ENCODE data around the gene GNG4. TPM values are rescaled to one million over a fixed set of nuclear protein-coding genes. Genes with fewer than 3 reads are reported as not detected.

Gene GNG4
- total and polyA plus RNA-seq, 8 donors: 1.1 to 3.2 (median 2.0) TPM; not detected in 2

- no peak for TF ChIP-seq CTCF (IDR thresholded peaks at IDR 0.05)
- ATAC-seq (no peak), DNase-seq (no peak)
- intact Hi-C loops (cut with DNase I): no loop called here
- Histone ChIP-seq H3K4me1 (peaks cover 0 to 5% of the 10 kb centered on the region in 2 donors), H3K9me3 (no peaks in the 10 kb centered on the region), H3K27me3 (peaks cover 0 to 24% of the 10 kb centered on the region in 2 donors), H3K27ac (no peak overlapping the region), H3K4me3 (no peak overlapping the region), H3K36me3 (no peaks in the 10 kb centered on the region)
Observed at GRCh38 chr1:235635938-235636662, 13.5 kb downstream of the GNG4 start.

- intact Hi-C loops (cut with DNase I): no loop called here
- no peaks in the 10 kb centered on the region for H3K9me3 ChIP-seq
- H3K4me3 ChIP-seq: no peak overlapping the region
- peaks cover 0 to 5% of the 10 kb centered on the region in 2 donors for H3K4me1 ChIP-seq
- no peak for TF ChIP-seq CTCF (IDR thresholded peaks at IDR 0.05)
- no peak overlapping the region for H3K27ac ChIP-seq
- DNase-seq: peak in 2 of 4 donors; percentile 22 to 48
- H3K36me3 ChIP-seq: no peaks in the 10 kb centered on the region
- peaks cover 0 to 19% of the 10 kb centered on the region in 2 donors for H3K27me3 ChIP-seq
- no peak for ATAC-seq
Observed at GRCh38 chr1:235632506-235633401, 16.8 kb downstream of the GNG4 start.

- ATAC-seq (no peak), DNase-seq (no peak)
- Histone ChIP-seq H3K4me1 (peaks cover 0 to 5% of the 10 kb centered on the region in 2 donors), H3K9me3 (no peaks in the 10 kb centered on the region), H3K4me3 (no peak overlapping the region), H3K27ac (no peak overlapping the region), H3K36me3 (no peaks in the 10 kb centered on the region), H3K27me3 (peaks cover 0 to 19% of the 10 kb centered on the region in 2 donors)
- intact Hi-C loops (cut with DNase I): no loop called here
- TF ChIP-seq CTCF (IDR thresholded peaks at IDR 0.05): no peak
Observed at GRCh38 chr1:235631816-235632215, 17.8 kb downstream of the GNG4 start.

GRCh38 chr1:235628316-235629005 lies 21.1 kb downstream of the GNG4 start:
- Histone ChIP-seq H3K27ac (no peak overlapping the region), H3K36me3 (no peaks in the 10 kb centered on the region), H3K9me3 (no peaks in the 10 kb centered on the region), H3K4me3 (no peak overlapping the region), H3K4me1 (peaks cover 0 to 5% of the 10 kb centered on the region in 2 donors), H3K27me3 (peaks cover 0 to 14% of the 10 kb centered on the region in 2 donors)
- ATAC-seq (no peak), DNase-seq (no peak)
- intact Hi-C loops (cut with DNase I): no loop called here
- TF ChIP-seq CTCF (IDR thresholded peaks at IDR 0.05): no peak

Measured in left lung (tissue), 10 donors.